ENCODE results near the gene MKNK2. TPM values are rescaled to one million over a fixed set of nuclear protein-coding genes. Genes with fewer than 3 reads are reported as not detected.

The MKNK2 gene
- total RNA-seq, 1 donor from 2014 or later = 169 TPM

- Mint-ChIP-seq H3K27ac (peak overlapping the region; percentile 72), H3K27me3 (no peaks in the 10 kb centered on the region), H3K9me3 (no peaks in the 10 kb centered on the region), H3K4me1 (peaks cover 34% of the 10 kb centered on the region), H3K4me3 (no peak overlapping the region), H3K36me3 (ENCODE audit: low read depth) (no peaks in the 10 kb centered on the region)
- DNase-seq = peak; percentile 59
- intact Hi-C loops (cut with micrococcal nuclease) = no loop called here
Measured at GRCh38 chr19:2058570-2059421, 7.8 kb upstream of the MKNK2 start.

GRCh38 chr19:2057484-2058469 is 6.7 kb upstream of the MKNK2 start:
- peak overlapping the region; percentile 35 for H3K4me3 Mint-ChIP-seq
- H3K36me3 Mint-ChIP-seq (ENCODE audit: low read depth) = no peaks in the 10 kb centered on the region
- peak; percentile 60 for DNase-seq
- H3K27me3 Mint-ChIP-seq = no peaks in the 10 kb centered on the region
- H3K9me3 Mint-ChIP-seq = no peaks in the 10 kb centered on the region
- H3K4me1 Mint-ChIP-seq = peaks cover 36% of the 10 kb centered on the region
- peak overlapping the region; percentile 67 for H3K27ac Mint-ChIP-seq
- intact Hi-C loops (cut with micrococcal nuclease) = no loop called here

GRCh38 chr19:2056837-2057192 is 5.8 kb upstream of the MKNK2 start:
- Mint-ChIP-seq H3K9me3 (no peaks in the 10 kb centered on the region), H3K36me3 (ENCODE audit: low read depth) (no peaks in the 10 kb centered on the region), H3K4me1 (peaks cover 36% of the 10 kb centered on the region), H3K27ac (peak overlapping the region; percentile 83), H3K27me3 (no peaks in the 10 kb centered on the region), H3K4me3 (peak overlapping the region; percentile 80)
- DNase-seq = peak; percentile 70
- intact Hi-C loops (cut with micrococcal nuclease) = no loop called here

GRCh38 chr19:2055931-2056836 is 5.1 kb upstream of the MKNK2 start:
- Mint-ChIP-seq H3K9me3 (no peaks in the 10 kb centered on the region), H3K27ac (peak overlapping the region; percentile 92), H3K4me1 (peaks cover 39% of the 10 kb centered on the region), H3K27me3 (no peaks in the 10 kb centered on the region), H3K36me3 (ENCODE audit: low read depth) (no peaks in the 10 kb centered on the region), H3K4me3 (peak overlapping the region; percentile 80)
- intact Hi-C loops (cut with micrococcal nuclease) = no loop called here
- peak; percentile 81 for DNase-seq

GRCh38 chr19:2054763-2055162 is 3.7 kb upstream of the MKNK2 start:
- H3K4me1 Mint-ChIP-seq = peaks cover 34% of the 10 kb centered on the region
- H3K36me3 Mint-ChIP-seq (ENCODE audit: low read depth) = peaks cover 3% of the 10 kb centered on the region
- peak overlapping the region; percentile 89 for H3K27ac Mint-ChIP-seq
- H3K9me3 Mint-ChIP-seq = no peaks in the 10 kb centered on the region
- H3K4me3 Mint-ChIP-seq = peak overlapping the region; percentile 70
- intact Hi-C loops (cut with micrococcal nuclease) = no loop called here
- peak; percentile 65 for DNase-seq
- no peaks in the 10 kb centered on the region for H3K27me3 Mint-ChIP-seq

- Mint-ChIP-seq H3K27ac (peak overlapping the region; percentile 65), H3K36me3 (ENCODE audit: low read depth) (peaks cover 7% of the 10 kb centered on the region), H3K4me3 (no peak overlapping the region), H3K9me3 (no peaks in the 10 kb centered on the region), H3K4me1 (peaks cover 36% of the 10 kb centered on the region), H3K27me3 (no peaks in the 10 kb centered on the region)
- no peak for DNase-seq
- intact Hi-C loops (cut with micrococcal nuclease) = no loop called here
Measured at GRCh38 chr19:2053601-2054389, 2.8 kb upstream of the MKNK2 start.

GRCh38 chr19:2051773-2052704 is 995 bp upstream of the MKNK2 start:
- peak; percentile 81 for DNase-seq
- peak overlapping the region; percentile 78 for H3K4me3 Mint-ChIP-seq
- H3K27me3 Mint-ChIP-seq = no peaks in the 10 kb centered on the region
- peaks cover 37% of the 10 kb centered on the region for H3K4me1 Mint-ChIP-seq
- intact Hi-C loops (cut with micrococcal nuclease) = loop anchor here (1.0 to 2.0 kb wide), 3 partner anchors 8 to 31 kb away; no protein-coding TSS in a partner anchor
- peaks cover 12% of the 10 kb centered on the region for H3K36me3 Mint-ChIP-seq (ENCODE audit: low read depth)
- H3K27ac Mint-ChIP-seq = peak overlapping the region; percentile 94
- H3K9me3 Mint-ChIP-seq = no peaks in the 10 kb centered on the region

- DNase-seq = no peak
- intact Hi-C loops (cut with micrococcal nuclease) = loop anchor here (2.0 kb wide), 1 partner anchor 32 kb away; no protein-coding TSS in a partner anchor
- H3K36me3 Mint-ChIP-seq (ENCODE audit: low read depth) = peaks cover 14% of the 10 kb centered on the region
- no peaks in the 10 kb centered on the region for H3K9me3 Mint-ChIP-seq
- H3K27ac Mint-ChIP-seq = peak overlapping the region; percentile 78
- peak overlapping the region; percentile 90 for H3K4me3 Mint-ChIP-seq
- no peaks in the 10 kb centered on the region for H3K27me3 Mint-ChIP-seq
- peaks cover 31% of the 10 kb centered on the region for H3K4me1 Mint-ChIP-seq
Measured at GRCh38 chr19:2050349-2050990, 574 bp downstream of the MKNK2 start.

- peak; percentile 91 for DNase-seq
- Mint-ChIP-seq H3K4me3 (peak overlapping the region; percentile 90), H3K9me3 (no peaks in the 10 kb centered on the region), H3K36me3 (ENCODE audit: low read depth) (peaks cover 16% of the 10 kb centered on the region), H3K27me3 (no peaks in the 10 kb centered on the region), H3K27ac (peak overlapping the region; percentile 78), H3K4me1 (peaks cover 28% of the 10 kb centered on the region)
- intact Hi-C loops (cut with micrococcal nuclease) = loop anchor here (2.0 kb wide), 1 partner anchor 33 kb away; no protein-coding TSS in a partner anchor
Measured at GRCh38 chr19:2049741-2050348, 1.2 kb downstream of the MKNK2 start.

- Mint-ChIP-seq H3K9me3 (no peaks in the 10 kb centered on the region), H3K27me3 (no peaks in the 10 kb centered on the region), H3K4me1 (peaks cover 30% of the 10 kb centered on the region), H3K36me3 (ENCODE audit: low read depth) (peaks cover 18% of the 10 kb centered on the region), H3K27ac (peak overlapping the region; percentile 78), H3K4me3 (peak overlapping the region; percentile 90)
- intact Hi-C loops (cut with micrococcal nuclease) = no loop called here
- no peak for DNase-seq
Measured at GRCh38 chr19:2048959-2049740, 1.9 kb downstream of the MKNK2 start.

Data from activated CD4-positive, alpha-beta T cell treated with anti-CD3 and anti-CD28 coated beads, Interleukin-2, amount 10 ng/mL, durations not matched to agents 24 days and 14 days (primary cell).